Neural progenitor cell (in vitro differentiated cells): ENCODE results near the gene IFNA2. TPM values are rescaled to one million over a fixed set of nuclear protein-coding genes. Genes with fewer than 3 reads are reported as not detected.

Source experiments
- DNase-seq: peaks from one replicate; pipeline ENCODE4 v3.0.0-alpha.2; 2016; ENCODE audit warnings: low spot score
- H2AFZ ChIP-seq: fragments of 200-600 bp; sonication (generic); replicated peaks from 2 replicates; pipeline ENCODE4 v1.6.1; 2016; ENCODE audit warnings: antibody characterized with exemption
- H3F3A ChIP-seq: fragments of 200-600 bp; sonication (generic); 2 replicates; pipeline ENCODE4 v1.6.1; 2016; ENCODE audit warnings: antibody characterized with exemption, low read depth
- H3K27ac ChIP-seq: fragments of 200-600 bp; sonication (generic); 2 replicates; pipeline ENCODE4 v1.5.1; 2016; ENCODE audit warnings: mild to moderate bottlenecking
- H3K27me3 ChIP-seq: fragments of 200-600 bp; sonication (generic); 2 replicates; pipeline ENCODE4 v1.6.1; 2016; ENCODE audit warnings: mild to moderate bottlenecking, moderate library complexity
- H3K36me3 ChIP-seq: fragments of 200-600 bp; sonication (generic); 2 replicates; pipeline ENCODE4 v1.5.1; 2016
- H3K4me1 ChIP-seq: fragments of 200-600 bp; sonication (generic); 2 replicates; pipeline ENCODE4 v1.6.1; 2016; ENCODE audit warnings: mixed run types
- H3K4me2 ChIP-seq: fragments of 200-600 bp; sonication (generic); 2 replicates; pipeline ENCODE4 v1.6.1; 2016
- H3K4me3 ChIP-seq: fragments of 200-600 bp; sonication (generic); 2 replicates; pipeline ENCODE4 v1.5.1; 2016
- H3K79me2 ChIP-seq: fragments of 200-600 bp; sonication (generic); 2 replicates; pipeline ENCODE4 v1.6.1; 2016; ENCODE audit warnings: low read depth
- H3K9ac ChIP-seq: fragments of 200-600 bp; sonication (generic); 2 replicates; pipeline ENCODE4 v1.6.1; 2016
- H3K9me3 ChIP-seq: fragments of 200-600 bp; sonication (generic); 2 replicates; pipeline ENCODE4 v1.5.1; 2016; ENCODE audit warnings: low read depth
- H4K20me1 ChIP-seq: fragments of 200-600 bp; sonication (generic); 2 replicates; pipeline ENCODE4 v1.6.1; 2016; ENCODE audit warnings: low read depth
- H3K27ac Mint-ChIP-seq: 3 replicates; pipeline ENCODE4 v1.8.0; 2021; ENCODE audit warnings: mixed read lengths
- H3K27me3 Mint-ChIP-seq: 2 replicates; pipeline ENCODE4 v1.8.0; 2022; ENCODE audit warnings: low read depth, mild to moderate bottlenecking, inconsistent platforms, moderate library complexity, mixed read lengths; ENCODE audit not compliant: insufficient read depth
- H3K36me3 Mint-ChIP-seq: 3 replicates; pipeline ENCODE4 v1.8.0; 2021; ENCODE audit warnings: mixed read lengths
- H3K4me1 Mint-ChIP-seq: 3 replicates; pipeline ENCODE4 v1.8.0; 2021; ENCODE audit warnings: mixed read lengths
- H3K4me3 Mint-ChIP-seq: 3 replicates; pipeline ENCODE4 v1.8.0; 2021; ENCODE audit warnings: mild to moderate bottlenecking, moderate library complexity, mixed read lengths
- H3K9me3 Mint-ChIP-seq: 3 replicates; pipeline ENCODE4 v1.8.0; 2020; ENCODE audit warnings: mixed read lengths
- CTCF ChIP-seq: fragments of 200-600 bp; sonication (generic); IDR thresholded peaks from 2 replicates; pipeline ENCODE4 v1.5.1; 2017; ENCODE audit warnings: antibody characterized with exemption, mild to moderate bottlenecking
- EZH2 ChIP-seq: fragments of 200-600 bp; sonication (generic); IDR thresholded peaks from 2 replicates; pipeline ENCODE4 v1.6.1; 2017; ENCODE audit warnings: antibody characterized with exemption, mild to moderate bottlenecking, moderate library complexity
- EZH2phosphoT487 ChIP-seq: fragments of 200-600 bp; sonication (generic); IDR thresholded peaks from 2 replicates; pipeline ENCODE4 v1.6.1; 2017; ENCODE audit warnings: antibody characterized with exemption
- total RNA-seq: library from RNA; depleted of rRNA; stranded (reverse); fragments of >200 nt; gene quantifications from 2 replicates; pipeline ENCODE4 v1.2.3, GENCODE V29; 2015; ENCODE audit warnings: low replicate concordance

The IFNA2 gene
- total RNA-seq, 1 donor from 2014 or later: not detected

DNA sequence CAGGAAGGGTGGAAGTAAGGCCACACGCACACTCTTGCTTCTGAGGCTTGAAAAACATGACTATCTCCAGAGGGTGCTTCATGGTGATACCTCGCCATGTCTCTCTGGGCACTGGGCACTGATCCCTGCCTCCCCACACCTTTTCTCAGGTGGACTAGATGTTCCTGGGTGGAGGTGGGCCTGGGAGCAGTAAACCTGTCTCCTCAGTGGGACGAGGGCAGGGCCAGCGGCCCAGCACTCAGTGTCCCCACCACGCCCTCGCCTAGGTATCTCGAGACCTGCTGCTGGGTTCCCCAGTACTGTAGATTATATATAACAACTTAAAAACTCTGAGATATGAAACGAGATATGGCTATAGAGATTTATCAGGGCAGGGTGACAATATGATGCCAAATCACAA lies 22.9 kb downstream of the IFNA2 start:
- H3K27me3 ChIP-seq: no peaks in the 10 kb centered on the region
- H3F3A ChIP-seq: no peaks in the 10 kb centered on the region
- Mint-ChIP-seq H3K4me3 (no peak overlapping the region), H3K36me3 (no peaks in the 10 kb centered on the region), H3K4me1 (peaks cover 3% of the 10 kb centered on the region), H3K9me3 (no peaks in the 10 kb centered on the region), H3K27me3 (no peaks in the 10 kb centered on the region), H3K27ac (no peak overlapping the region)
- TF ChIP-seq CTCF: no peak
- no peaks in the 10 kb centered on the region for H3K4me1 ChIP-seq
- H3K9ac ChIP-seq: no peak overlapping the region
- DNase-seq: no peak
- H2AFZ ChIP-seq: no peak overlapping the region
- H3K27ac ChIP-seq: no peak overlapping the region
- no peaks in the 10 kb centered on the region for H3K9me3 ChIP-seq
- no peaks in the 10 kb centered on the region for H3K79me2 ChIP-seq
- no peaks in the 10 kb centered on the region for H3K36me3 ChIP-seq
- H4K20me1 ChIP-seq: no peaks in the 10 kb centered on the region
- no peak overlapping the region for H3K4me2 ChIP-seq
- no peak overlapping the region for H3K4me3 ChIP-seq

GRCh38 chr9:21357479-21358460 lies 27.4 kb downstream of the IFNA2 start:
- Mint-ChIP-seq H3K36me3 (no peaks in the 10 kb centered on the region), H3K27me3 (no peaks in the 10 kb centered on the region), H3K4me3 (no peak overlapping the region), H3K27ac (no peak overlapping the region), H3K4me1 (peaks cover 3% of the 10 kb centered on the region), H3K9me3 (peaks cover 4% of the 10 kb centered on the region)
- H3K4me2 ChIP-seq: no peak overlapping the region
- H3K4me1 ChIP-seq: no peaks in the 10 kb centered on the region
- no peak overlapping the region for H3K27ac ChIP-seq
- no peaks in the 10 kb centered on the region for H3K27me3 ChIP-seq
- no peaks in the 10 kb centered on the region for H3K36me3 ChIP-seq
- DNase-seq: no peak
- no peaks in the 10 kb centered on the region for H3K9me3 ChIP-seq
- no peaks in the 10 kb centered on the region for H4K20me1 ChIP-seq
- H3F3A ChIP-seq: no peaks in the 10 kb centered on the region
- no peak overlapping the region for H3K4me3 ChIP-seq
- H2AFZ ChIP-seq: peak overlapping the region; percentile 40
- no peak overlapping the region for H3K9ac ChIP-seq
- TF ChIP-seq EZH2phosphoT487 (no peak), EZH2 (no peak), CTCF (no peak)
- no peaks in the 10 kb centered on the region for H3K79me2 ChIP-seq

DNA sequence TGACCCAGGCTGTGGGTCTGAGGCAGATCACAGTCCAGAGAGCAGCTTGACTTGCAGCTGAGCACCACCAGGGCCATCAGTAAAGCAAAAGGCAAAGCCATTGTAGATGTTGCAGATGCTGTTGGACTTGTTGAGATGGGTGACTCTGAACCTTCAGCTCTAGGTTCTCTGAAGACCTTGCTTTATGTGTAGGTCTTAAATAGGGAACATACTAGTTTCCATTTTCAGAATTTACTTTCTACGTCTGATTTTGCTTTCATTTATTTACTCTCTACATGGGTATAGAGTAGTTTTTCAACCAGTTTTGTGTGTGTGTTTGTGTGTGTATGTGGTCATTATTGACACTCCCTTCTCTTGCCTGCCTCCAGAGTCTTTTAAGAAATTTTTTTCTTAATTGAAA lies 34.4 kb downstream of the IFNA2 start, which contains the start of gene IFNA6:
TSS of gene IFNA6 (minus strand) at position 101 of the 400 bp plus-strand sequence. CDS start at position 101, 0 bp downstream.
- TF ChIP-seq EZH2phosphoT487 (no peak), CTCF (no peak), EZH2 (no peak)
- no peak within 1 kb of the TSS for H3K4me3 Mint-ChIP-seq

More for the DNA sequence above, 34.4 kb downstream of the IFNA2 start, which contains the start of gene IFNA6:
- Mint-ChIP-seq H3K27me3 (no peaks in the 10 kb centered on the region), H3K9me3 (peaks cover 7% of the 10 kb centered on the region), H3K27ac (no peak within 1 kb of the TSS), H3K36me3 (no peaks in the 10 kb centered on the region), H3K4me1 (no peaks in the 10 kb centered on the region)
- H2AFZ ChIP-seq: no peak within 1 kb of the TSS
- no peaks in the 10 kb centered on the region for H3K9me3 ChIP-seq
- no peak within 1 kb of the TSS for H3K4me2 ChIP-seq
- no peak within 1 kb of the TSS for H3K27ac ChIP-seq
- no peaks in the 10 kb centered on the region for H4K20me1 ChIP-seq
- H3K79me2 ChIP-seq: no peaks in the 10 kb centered on the region
- no peak for DNase-seq
- no peak within 1 kb of the TSS for H3K4me3 ChIP-seq
- H3K9ac ChIP-seq: no peak within 1 kb of the TSS
- H3K36me3 ChIP-seq: no peaks in the 10 kb centered on the region
- no peaks in the 10 kb centered on the region for H3K4me1 ChIP-seq
- H3F3A ChIP-seq: no peaks in the 10 kb centered on the region
- no peaks in the 10 kb centered on the region for H3K27me3 ChIP-seq
